Skin of body (tissue), 2 donors: ENCODE data around the gene CEBPB. TPM values are rescaled to one million over a fixed set of nuclear protein-coding genes. Genes with fewer than 3 reads are reported as not detected.
A peak's percentile ranks its signal among the peaks of the same experiment; 100 is the strongest.
"Not testable (repeated sequence)": the region's sequence is repeated elsewhere in the genome, so short reads cannot be mapped to it uniquely, and the experiment has no call there.

Experiments
- DNase-seq: peaks from one replicate; lab custom pipeline; 2025; lab: John Stamatoyannopoulos, UW
- total RNA-seq: library from RNA; depleted of rRNA; stranded (reverse); fragments of >200 nt; gene quantifications from one replicate; pipeline ENCODE4 v1.2.3, GENCODE V29; 2014

CEBPB gene
- total RNA-seq, 1 donor from 2014 or later = 39.7 TPM

- peak; percentile 79 for DNase-seq
Measured at GRCh38 chr20:50169329-50169823, 21.3 kb upstream of the CEBPB start.

DNA sequence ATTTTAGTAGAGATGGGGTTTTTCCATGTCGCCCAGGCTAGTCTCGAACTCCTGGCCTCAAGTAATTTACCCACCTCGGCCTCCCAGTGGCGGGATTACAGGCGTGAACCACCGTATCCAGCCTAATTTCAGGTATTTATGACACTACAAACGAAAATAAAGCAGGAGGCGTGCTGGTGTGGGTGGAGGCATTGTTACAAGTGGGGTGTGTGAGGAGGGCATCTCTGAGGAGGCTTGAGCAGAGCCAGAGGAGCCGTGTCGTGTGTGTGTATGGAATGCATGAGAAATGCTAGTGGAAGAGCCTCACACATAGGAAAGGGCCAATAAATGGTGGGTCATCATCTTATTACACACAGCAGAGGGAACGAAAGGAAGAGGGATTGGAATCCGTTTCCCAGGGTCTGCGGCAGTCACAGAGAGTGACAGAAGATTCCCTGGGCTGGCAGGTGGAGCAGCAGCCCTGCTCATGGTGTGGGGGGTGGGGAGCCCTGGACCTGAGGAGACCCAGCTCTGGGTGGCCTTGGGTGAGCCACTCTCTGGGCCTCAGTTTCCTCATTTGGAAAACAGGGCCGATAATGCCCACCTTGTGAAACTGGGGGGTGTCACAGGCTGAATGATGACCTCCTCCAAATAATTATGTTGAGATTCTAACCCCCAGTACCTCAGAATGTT is 19.9 kb upstream of the CEBPB start:
- no peak for DNase-seq

DNA sequence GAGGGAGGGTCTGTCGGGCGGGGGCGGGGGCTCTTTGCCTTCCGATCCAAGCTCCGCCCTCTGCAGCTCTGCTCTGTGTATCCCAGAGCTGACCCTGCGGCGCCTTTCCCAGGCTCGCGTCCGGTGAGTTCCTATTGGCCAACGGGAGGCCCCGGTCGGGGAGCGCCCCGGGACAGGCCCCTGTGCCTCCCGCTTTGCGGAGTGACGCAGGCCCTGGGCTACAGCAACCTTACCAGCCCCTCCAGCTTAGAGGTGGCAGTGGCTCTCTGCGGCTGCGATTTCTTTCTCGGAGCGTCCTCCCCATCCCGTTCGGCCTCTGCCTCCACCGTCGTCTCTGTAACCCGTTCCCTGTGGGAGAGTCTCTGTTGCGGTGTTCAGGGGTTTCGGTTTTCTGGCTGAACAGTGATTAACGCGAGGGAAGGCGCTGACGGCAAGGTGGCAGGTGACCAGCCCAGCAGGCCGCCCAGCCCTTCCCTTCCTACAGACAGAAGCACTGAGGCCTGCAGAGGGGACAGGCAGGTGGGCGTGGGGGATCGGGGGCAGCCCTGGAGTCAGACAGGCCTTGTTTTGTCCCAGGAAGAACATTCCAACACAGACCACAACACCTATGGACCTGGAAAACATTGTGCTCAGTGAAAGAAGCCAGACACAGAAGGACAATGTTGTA is 18.1 kb upstream of the CEBPB start:
- DNase-seq = no peak

GRCh38 chr20:50174456-50174855 is 16.2 kb upstream of the CEBPB start:
- DNase-seq = no peak

DNA sequence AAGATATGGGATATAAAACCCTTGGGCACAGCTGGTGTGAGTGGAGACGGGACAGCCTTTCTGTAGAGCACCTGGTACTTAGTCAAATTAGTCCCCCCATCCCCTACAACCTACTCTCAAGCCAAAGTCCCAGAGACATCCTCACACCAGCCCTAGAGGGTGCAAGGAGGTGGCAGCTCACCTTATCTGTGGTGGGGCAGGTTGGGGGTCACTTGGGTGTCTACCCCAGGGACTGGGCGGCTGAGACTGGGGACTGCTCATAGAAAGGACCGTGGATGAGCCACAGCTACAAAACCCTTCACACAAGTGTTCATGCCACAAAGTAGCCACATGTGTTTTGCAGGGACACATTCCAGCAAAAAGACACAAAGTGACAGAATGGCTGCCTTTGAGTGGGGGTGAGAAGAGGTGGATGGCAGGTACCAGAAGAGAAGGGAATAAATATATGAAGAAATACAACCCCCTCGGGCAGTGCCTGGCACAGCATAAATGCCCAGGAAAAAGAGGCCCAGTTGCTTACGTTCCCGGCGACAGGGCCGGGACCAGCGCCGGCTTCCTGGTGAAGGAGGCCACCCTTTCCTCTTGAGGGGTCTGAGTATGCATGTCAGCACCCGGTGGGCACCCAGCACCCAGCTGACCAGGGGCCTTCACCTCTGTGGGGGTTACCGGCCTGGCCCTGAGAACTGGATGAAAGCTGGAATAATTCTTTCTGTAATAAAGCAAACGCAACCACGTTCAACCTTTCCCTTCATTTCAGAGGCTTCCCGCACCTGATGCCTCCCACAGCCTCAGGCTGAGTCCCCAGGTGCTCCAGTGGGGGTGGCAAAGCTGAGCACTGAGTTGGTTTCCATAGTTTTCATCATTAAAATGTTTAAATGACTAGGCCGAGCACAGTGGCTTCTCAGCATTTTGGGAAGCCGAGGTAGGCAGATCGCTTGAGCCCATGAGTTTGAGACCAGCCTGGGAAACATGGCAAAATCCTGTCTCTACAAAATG is 14.4 kb upstream of the CEBPB start:
- DNase-seq = no peak

GRCh38 chr20:50178672-50179071 is 12.0 kb upstream of the CEBPB start:
- not testable (repeated sequence) for DNase-seq

DNA sequence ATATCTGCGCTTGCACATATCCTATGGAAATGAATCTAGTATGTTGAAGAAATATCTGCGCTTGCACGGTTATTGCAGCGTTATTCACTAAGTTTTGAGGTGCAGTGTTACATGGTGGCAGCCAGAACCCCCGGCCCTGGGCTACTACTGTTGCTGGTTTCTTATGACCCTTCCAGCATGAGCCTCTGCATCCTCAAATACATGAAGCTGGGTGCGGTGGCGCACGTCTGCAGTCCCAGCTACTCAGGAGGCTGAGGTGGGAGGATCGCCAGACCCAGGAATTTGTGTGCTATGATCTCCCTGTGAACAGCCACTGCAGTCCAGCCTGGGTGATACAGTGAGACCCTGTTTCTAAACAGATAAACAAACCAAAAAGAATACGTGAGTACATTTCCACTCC is 9.3 kb upstream of the CEBPB start:
- DNase-seq = no peak

GRCh38 chr20:50182346-50182745 is 8.3 kb upstream of the CEBPB start:
- DNase-seq = no peak

GRCh38 chr20:50185426-50185825 is 5.2 kb upstream of the CEBPB start:
- no peak for DNase-seq

- peak; percentile 76 for DNase-seq
Measured at GRCh38 chr20:50186151-50186885, 4.3 kb upstream of the CEBPB start.

- no peak for DNase-seq
Measured at GRCh38 chr20:50186987-50187402, 3.6 kb upstream of the CEBPB start.

DNA sequence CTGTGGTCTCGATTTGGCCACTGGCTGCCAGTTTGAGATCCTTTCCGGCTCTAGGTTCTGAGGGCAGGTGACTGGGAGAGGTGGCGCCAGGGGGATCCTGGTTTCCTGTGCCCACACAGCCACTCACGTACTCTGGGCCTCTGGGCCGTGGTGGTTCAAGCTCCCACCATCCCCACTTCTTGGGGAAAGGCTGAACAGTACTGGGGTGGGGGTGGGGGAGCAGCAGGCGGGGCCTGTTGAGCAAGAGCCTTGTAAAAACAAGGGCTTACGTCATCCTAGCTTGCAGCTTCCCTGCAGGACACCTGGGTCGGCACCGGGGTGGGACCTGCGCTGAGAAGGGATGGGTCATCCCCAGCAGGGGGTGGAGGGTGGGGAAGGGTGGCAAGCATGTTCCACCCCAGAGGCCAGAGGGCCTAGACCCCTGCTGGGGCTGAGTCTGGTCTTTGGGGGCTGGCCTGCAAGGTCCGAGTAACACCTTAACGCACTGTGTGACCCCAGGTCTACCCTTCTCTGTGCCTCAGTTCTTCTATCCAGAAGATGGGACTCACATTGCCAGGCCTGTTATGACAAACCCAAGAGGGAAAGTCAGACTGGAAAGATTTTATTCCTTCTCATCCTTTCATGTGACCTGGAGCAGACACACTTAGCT is 3.1 kb upstream of the CEBPB start:
- DNase-seq = no peak

DNA sequence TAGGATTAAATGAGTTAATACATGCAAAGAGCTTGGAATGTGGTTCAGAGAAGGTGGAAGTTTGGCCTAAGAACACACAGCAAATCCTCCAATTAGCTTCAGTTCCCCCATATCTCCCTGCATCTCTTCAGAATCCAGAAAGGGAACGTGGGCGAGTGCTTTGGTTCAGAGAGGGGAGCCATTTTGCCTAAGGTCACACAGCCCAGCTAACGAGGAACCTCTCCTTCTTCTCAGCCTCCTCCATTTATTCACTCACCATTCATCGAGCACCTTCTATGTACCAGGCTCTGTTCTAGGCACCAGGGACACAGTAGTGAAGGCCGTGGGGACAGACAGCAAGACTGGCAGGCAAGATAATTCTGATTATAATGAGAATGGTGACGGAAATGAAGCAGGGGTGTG is 2.3 kb upstream of the CEBPB start:
- no peak for DNase-seq

GRCh38 chr20:50188879-50189680 is 1.6 kb upstream of the CEBPB start:
- no peak for DNase-seq

GRCh38 chr20:50189681-50190250 is 864 bp upstream of the CEBPB start:
- DNase-seq = no peak

DNA sequence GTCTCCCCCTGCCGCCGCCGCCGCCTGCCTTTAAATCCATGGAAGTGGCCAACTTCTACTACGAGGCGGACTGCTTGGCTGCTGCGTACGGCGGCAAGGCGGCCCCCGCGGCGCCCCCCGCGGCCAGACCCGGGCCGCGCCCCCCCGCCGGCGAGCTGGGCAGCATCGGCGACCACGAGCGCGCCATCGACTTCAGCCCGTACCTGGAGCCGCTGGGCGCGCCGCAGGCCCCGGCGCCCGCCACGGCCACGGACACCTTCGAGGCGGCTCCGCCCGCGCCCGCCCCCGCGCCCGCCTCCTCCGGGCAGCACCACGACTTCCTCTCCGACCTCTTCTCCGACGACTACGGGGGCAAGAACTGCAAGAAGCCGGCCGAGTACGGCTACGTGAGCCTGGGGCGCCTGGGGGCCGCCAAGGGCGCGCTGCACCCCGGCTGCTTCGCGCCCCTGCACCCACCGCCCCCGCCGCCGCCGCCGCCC is 474 bp downstream of the CEBPB start:
- DNase-seq = peak; percentile 62

GRCh38 chr20:50191544-50192363 is 1.1 kb downstream of the CEBPB start:
- DNase-seq = peak; percentile 27
